Central memory CD8-positive, alpha-beta T cell (primary cell): ENCODE results near the gene CBFA2T3.

ENCODE experiments used
- ATAC-seq: fragments of 150-1000 bp; cut with Tn5 transposase; replicated peaks from 2 replicates; pipeline ENCODE4 v1.10.0; 2022; ENCODE audit warnings: mild to moderate bottlenecking, moderate FRiP score, moderate number of reproducible peaks; ENCODE audit not compliant: poor library complexity, severe bottlenecking; ENCODE audit errors: extremely low read depth
- DNase-seq, 2 donors: peaks; one replicate each; pipeline ENCODE4 v3.0.0; 2021; ENCODE audit warnings: low spot score in 2 of 2
- H3K27ac Mint-ChIP-seq: one replicate; pipeline ENCODE4 v1.8.0; 2022; ENCODE audit warnings: low read depth, mild to moderate bottlenecking, moderate library complexity, mixed read lengths
- H3K27me3 Mint-ChIP-seq: one replicate; pipeline ENCODE4 v1.8.0; 2022; ENCODE audit warnings: mixed read lengths
- H3K36me3 Mint-ChIP-seq: one replicate; pipeline ENCODE4 v1.8.0; 2022; ENCODE audit warnings: mild to moderate bottlenecking, moderate library complexity, mixed read lengths; ENCODE audit not compliant: insufficient read depth
- H3K4me1 Mint-ChIP-seq: one replicate; pipeline ENCODE4 v1.8.0; 2022; ENCODE audit warnings: mixed read lengths
- H3K4me3 Mint-ChIP-seq: one replicate; pipeline ENCODE4 v1.8.0; 2022; ENCODE audit warnings: mild to moderate bottlenecking, moderate library complexity, mixed read lengths
- H3K9me3 Mint-ChIP-seq: one replicate; pipeline ENCODE4 v1.8.0; 2022; ENCODE audit warnings: mixed read lengths

The CBFA2T3 gene

GRCh38 chr16:88974916-88975215, 2.1 kb downstream of the CBFA2T3 start:
- Mint-ChIP-seq H3K27ac (no peak overlapping the region), H3K9me3 (no peaks in the 10 kb centered on the region), H3K36me3 (peaks cover 2% of the 10 kb centered on the region), H3K4me3 (peak overlapping the region; percentile 39), H3K27me3 (peaks cover 66% of the 10 kb centered on the region), H3K4me1 (no peaks in the 10 kb centered on the region)
- no peak for ATAC-seq
- no peak for DNase-seq

- no peak overlapping the region for H3K4me3 Mint-ChIP-seq
- DNase-seq (no peak), ATAC-seq (no peak)
- H3K9me3 Mint-ChIP-seq, result no peaks in the 10 kb centered on the region
- no peak overlapping the region for H3K27ac Mint-ChIP-seq
- peaks cover 2% of the 10 kb centered on the region for H3K36me3 Mint-ChIP-seq
- no peaks in the 10 kb centered on the region for H3K4me1 Mint-ChIP-seq
- H3K27me3 Mint-ChIP-seq, result peaks cover 61% of the 10 kb centered on the region
Observed at GRCh38 chr16:88974080-88974915, 2.7 kb downstream of the CBFA2T3 start.

- DNase-seq (no peak), ATAC-seq (no peak)
- H3K4me3 Mint-ChIP-seq, result no peak overlapping the region
- H3K9me3 Mint-ChIP-seq, result no peaks in the 10 kb centered on the region
- H3K36me3 Mint-ChIP-seq, result peaks cover 2% of the 10 kb centered on the region
- peaks cover 54% of the 10 kb centered on the region for H3K27me3 Mint-ChIP-seq
- no peaks in the 10 kb centered on the region for H3K4me1 Mint-ChIP-seq
- H3K27ac Mint-ChIP-seq, result no peak overlapping the region
Observed at GRCh38 chr16:88973415-88974050, 3.5 kb downstream of the CBFA2T3 start.

DNA sequence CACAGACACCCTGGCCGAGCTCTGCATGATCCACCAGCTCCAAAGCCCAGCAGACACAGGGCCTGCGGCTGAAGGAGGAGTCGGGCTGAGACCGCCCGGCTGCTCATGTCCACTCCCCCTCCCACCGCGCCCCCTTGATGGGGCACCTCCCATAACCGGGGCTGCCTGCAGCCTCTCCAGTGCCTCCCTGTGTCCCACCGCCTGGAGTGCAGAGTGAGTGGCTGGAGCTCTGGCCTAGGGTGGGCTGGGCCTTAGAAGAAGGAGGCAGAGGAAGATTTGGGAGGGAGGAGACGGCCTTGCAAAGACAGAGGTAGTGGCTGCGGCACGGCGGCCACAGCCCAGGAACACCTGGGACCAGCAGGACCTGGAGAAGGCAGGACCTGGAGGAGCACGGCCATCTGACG, 4.0 kb downstream of the CBFA2T3 start:
- no peak overlapping the region for H3K4me3 Mint-ChIP-seq
- ATAC-seq, result no peak
- no peak overlapping the region for H3K27ac Mint-ChIP-seq
- no peak for DNase-seq
- H3K36me3 Mint-ChIP-seq, result peaks cover 2% of the 10 kb centered on the region
- no peaks in the 10 kb centered on the region for H3K9me3 Mint-ChIP-seq
- H3K27me3 Mint-ChIP-seq, result peaks cover 51% of the 10 kb centered on the region
- H3K4me1 Mint-ChIP-seq, result no peaks in the 10 kb centered on the region

- Mint-ChIP-seq H3K27me3 (peaks cover 47% of the 10 kb centered on the region), H3K4me3 (peak overlapping the region; percentile 36), H3K27ac (no peak overlapping the region), H3K9me3 (no peaks in the 10 kb centered on the region), H3K4me1 (no peaks in the 10 kb centered on the region), H3K36me3 (peaks cover 2% of the 10 kb centered on the region)
- DNase-seq, result no peak
- no peak for ATAC-seq
Observed at GRCh38 chr16:88972349-88972748, 4.7 kb downstream of the CBFA2T3 start.

GRCh38 chr16:88971371-88972097, 5.5 kb downstream of the CBFA2T3 start:
- H3K9me3 Mint-ChIP-seq, result no peaks in the 10 kb centered on the region
- ATAC-seq (no peak), DNase-seq (no peak)
- peaks cover 2% of the 10 kb centered on the region for H3K36me3 Mint-ChIP-seq
- H3K4me1 Mint-ChIP-seq, result no peaks in the 10 kb centered on the region
- H3K27me3 Mint-ChIP-seq, result peaks cover 39% of the 10 kb centered on the region
- H3K4me3 Mint-ChIP-seq, result no peak overlapping the region
- no peak overlapping the region for H3K27ac Mint-ChIP-seq

DNA sequence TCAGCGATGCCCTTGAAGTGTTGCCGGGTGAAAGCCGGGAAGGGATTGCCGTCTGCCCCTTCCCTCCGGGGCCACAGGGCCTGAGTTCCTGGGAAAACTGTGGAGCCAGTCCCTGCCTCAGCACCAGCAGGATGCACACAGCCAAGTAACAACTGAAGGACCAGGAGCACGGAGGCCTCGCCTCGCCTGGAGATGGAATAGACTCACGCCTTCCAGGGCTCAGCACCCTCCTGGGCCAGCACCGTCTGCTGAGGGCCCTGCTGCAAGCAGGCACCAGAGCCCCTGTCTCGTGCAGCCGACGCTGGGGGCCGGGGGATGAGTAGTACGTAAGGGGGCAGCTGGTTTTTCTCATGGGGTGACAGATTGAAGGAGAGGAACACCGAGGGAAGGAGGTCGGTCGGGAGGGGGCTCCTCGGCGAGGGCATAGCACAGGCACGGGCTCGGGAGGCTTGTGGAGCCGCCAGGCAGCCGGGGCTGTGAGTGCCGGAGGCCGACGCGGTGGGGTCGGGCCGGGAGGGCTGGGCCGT, 6.4 kb downstream of the CBFA2T3 start:
- no peaks in the 10 kb centered on the region for H3K4me1 Mint-ChIP-seq
- ATAC-seq, result no peak
- H3K27me3 Mint-ChIP-seq, result peaks cover 32% of the 10 kb centered on the region
- H3K36me3 Mint-ChIP-seq, result peaks cover 2% of the 10 kb centered on the region
- no peaks in the 10 kb centered on the region for H3K9me3 Mint-ChIP-seq
- H3K4me3 Mint-ChIP-seq, result no peak overlapping the region
- no peak overlapping the region for H3K27ac Mint-ChIP-seq
- no peak for DNase-seq

- no peaks in the 10 kb centered on the region for H3K4me1 Mint-ChIP-seq
- H3K4me3 Mint-ChIP-seq, result no peak overlapping the region
- no peak for DNase-seq
- H3K27me3 Mint-ChIP-seq, result peaks cover 27% of the 10 kb centered on the region
- H3K36me3 Mint-ChIP-seq, result peaks cover 2% of the 10 kb centered on the region
- no peak overlapping the region for H3K27ac Mint-ChIP-seq
- H3K9me3 Mint-ChIP-seq, result no peaks in the 10 kb centered on the region
- ATAC-seq, result no peak
Observed at GRCh38 chr16:88970050-88970449, 7.0 kb downstream of the CBFA2T3 start.

DNA sequence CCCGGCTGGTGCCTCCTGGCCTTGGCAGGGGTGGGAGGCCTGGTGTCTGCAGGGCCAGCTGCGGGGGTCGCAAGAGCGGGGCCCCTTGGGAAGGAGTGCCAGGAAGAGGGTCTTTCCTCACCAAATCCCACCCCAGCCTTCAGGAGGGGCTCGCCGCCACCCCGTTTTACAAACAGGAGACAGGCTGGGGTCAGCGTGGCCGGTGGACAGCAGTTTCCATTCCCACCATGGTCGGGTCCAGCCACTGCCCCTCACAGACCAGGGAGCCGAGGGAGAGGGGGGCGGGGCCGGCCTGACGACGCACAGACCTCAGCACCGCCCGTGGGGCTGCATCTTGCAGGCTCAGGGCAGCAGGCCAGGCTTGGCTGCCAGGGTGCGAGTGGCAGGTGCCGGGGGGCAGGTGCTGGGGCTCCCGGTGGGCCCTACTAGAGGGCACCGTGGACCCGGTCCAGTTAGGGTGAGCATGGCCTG, 7.6 kb downstream of the CBFA2T3 start:
- peaks cover 20% of the 10 kb centered on the region for H3K27me3 Mint-ChIP-seq
- H3K27ac Mint-ChIP-seq, result no peak overlapping the region
- ATAC-seq, result no peak
- H3K36me3 Mint-ChIP-seq, result peaks cover 2% of the 10 kb centered on the region
- no peak overlapping the region for H3K4me3 Mint-ChIP-seq
- no peak for DNase-seq
- no peaks in the 10 kb centered on the region for H3K4me1 Mint-ChIP-seq
- H3K9me3 Mint-ChIP-seq, result no peaks in the 10 kb centered on the region

DNA sequence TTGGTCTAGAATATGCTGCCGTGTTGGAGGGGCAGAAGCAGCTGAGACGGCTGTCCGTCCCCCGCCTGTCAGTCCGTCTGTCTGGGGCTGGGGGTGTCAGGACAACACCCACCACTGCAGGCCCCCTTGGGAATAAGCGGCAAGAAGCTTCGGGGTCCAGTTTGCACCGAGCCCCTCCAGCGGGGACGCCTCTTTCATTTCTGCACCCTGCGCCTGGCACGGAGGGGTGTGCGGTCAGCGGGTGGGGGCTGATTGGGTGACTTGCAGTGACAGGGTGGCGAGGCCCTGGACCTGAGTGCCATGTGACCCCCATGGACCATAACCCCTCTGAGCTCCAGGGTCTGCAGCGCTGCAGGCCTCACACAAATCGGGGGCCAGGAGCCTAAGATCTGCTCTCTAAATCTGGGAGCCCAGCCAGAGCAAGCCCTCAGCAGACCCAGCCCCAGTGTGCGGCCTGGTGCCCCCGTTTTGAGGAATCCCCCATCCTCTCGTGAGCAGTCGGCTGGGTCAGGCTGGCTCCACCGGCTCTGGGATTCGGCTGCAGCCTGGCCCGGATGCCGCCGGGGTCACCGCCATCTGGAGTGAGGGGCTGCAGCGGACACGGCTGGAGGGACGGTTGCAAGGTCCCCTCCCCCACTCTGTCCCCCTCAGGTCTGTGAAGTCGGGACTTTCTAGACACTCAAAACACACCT, 8.3 kb downstream of the CBFA2T3 start:
- ATAC-seq (no peak), DNase-seq (no peak)
- peaks cover 2% of the 10 kb centered on the region for H3K36me3 Mint-ChIP-seq
- H3K27ac Mint-ChIP-seq, result no peak overlapping the region
- no peaks in the 10 kb centered on the region for H3K9me3 Mint-ChIP-seq
- H3K27me3 Mint-ChIP-seq, result peaks cover 14% of the 10 kb centered on the region
- peak overlapping the region; percentile 13 for H3K4me3 Mint-ChIP-seq
- no peaks in the 10 kb centered on the region for H3K4me1 Mint-ChIP-seq

- DNase-seq, result no peak
- Mint-ChIP-seq H3K9me3 (no peaks in the 10 kb centered on the region), H3K4me1 (no peaks in the 10 kb centered on the region), H3K27ac (no peak overlapping the region), H3K4me3 (peak overlapping the region; percentile 64), H3K27me3 (peaks cover 10% of the 10 kb centered on the region), H3K36me3 (peaks cover 2% of the 10 kb centered on the region)
- peak; percentile 38 for ATAC-seq
Observed at GRCh38 chr16:88967830-88968588, 9.0 kb downstream of the CBFA2T3 start.
